CD8-positive, alpha-beta memory T cell (primary cell): ENCODE measurements around the gene DNAH10. TPM values are rescaled to one million over a fixed set of nuclear protein-coding genes. Genes with fewer than 3 reads are reported as not detected.

Experiments used
- CTCF ChIA-PET: fragments of 350-600 bp; sonication (Branson Sonifier 250); formaldehyde crosslinking; loops from one replicate; lab custom pipeline; 2021; ENCODE audit warnings: antibody characterized with exemption; lab: Charles Lee
- POLR2A ChIA-PET: fragments of 350-600 bp; sonication (Branson Sonifier 250); formaldehyde crosslinking; loops from one replicate; lab custom pipeline; 2021; ENCODE audit warnings: antibody characterized with exemption; lab: Charles Lee
- DNase-seq, 5 donors: peaks; one replicate each; pipeline versions ENCODE4 v3.0.0 to v3.0.0-alpha.2; 2020 to 2022; ENCODE audit warnings: mixed read lengths in 1 of 5
- H3K27ac ChIP-seq: one replicate; pipeline ENCODE4 v1.7.0; 2013; ENCODE audit warnings: low read depth, mild to moderate bottlenecking, low read length, moderate library complexity
- H3K27me3 ChIP-seq: 2 replicates; pipeline ENCODE4 v1.7.0; 2013; ENCODE audit warnings: low read length, mild to moderate bottlenecking; ENCODE audit not compliant: insufficient read depth, poor library complexity, severe bottlenecking
- H3K36me3 ChIP-seq: 2 replicates; pipeline ENCODE4 v1.7.0; 2013; ENCODE audit warnings: mild to moderate bottlenecking, low read length, moderate library complexity; ENCODE audit not compliant: insufficient read depth
- H3K4me1 ChIP-seq: 2 replicates; pipeline ENCODE4 v1.7.0; 2013; ENCODE audit warnings: mild to moderate bottlenecking, low read length, moderate library complexity; ENCODE audit not compliant: insufficient read depth
- H3K4me3 ChIP-seq: 2 replicates; pipeline ENCODE4 v1.7.0; 2013; ENCODE audit warnings: mild to moderate bottlenecking, low read length
- H3K9me3 ChIP-seq: 2 replicates; pipeline ENCODE4 v1.7.0; 2013; ENCODE audit warnings: mild to moderate bottlenecking, low read length
- H3K27ac Mint-ChIP-seq, 8 donors: one replicate each; pipeline ENCODE4 v1.8.0; 2020 to 2021; ENCODE audit warnings: mixed read lengths in 8 of 8, mild to moderate bottlenecking in 6 of 8, inconsistent platforms in 3 of 8, moderate library complexity in 3 of 8
- H3K27me3 Mint-ChIP-seq, 2 donors: one replicate each; pipeline ENCODE4 v1.8.0; 2020 to 2021; ENCODE audit warnings: mixed read lengths in 2 of 2, mild to moderate bottlenecking in 1 of 2, moderate library complexity in 1 of 2
- H3K36me3 Mint-ChIP-seq, 3 donors: one replicate each; pipeline ENCODE4 v1.8.0; 2020 to 2021; ENCODE audit warnings: mixed read lengths in 3 of 3, inconsistent platforms in 1 of 3, mild to moderate bottlenecking in 1 of 3
- H3K4me1 Mint-ChIP-seq, 3 donors: one replicate each; pipeline ENCODE4 v1.8.0; 2020 to 2021; ENCODE audit warnings: mixed read lengths in 3 of 3, inconsistent platforms in 1 of 3, mild to moderate bottlenecking in 1 of 3
- H3K4me3 Mint-ChIP-seq, 7 donors: one replicate each; pipeline ENCODE4 v1.8.0; 2020 to 2021; ENCODE audit warnings: mixed read lengths in 7 of 7, mild to moderate bottlenecking in 6 of 7, moderate library complexity in 4 of 7, inconsistent platforms in 2 of 7
- H3K9me3 Mint-ChIP-seq, 5 donors: one replicate each; pipeline ENCODE4 v1.8.0; 2020 to 2022; ENCODE audit warnings: mixed read lengths in 5 of 5, mild to moderate bottlenecking in 3 of 5, moderate library complexity in 2 of 5, inconsistent platforms in 1 of 5
- polyA plus RNA-seq: library from polyadenylated mRNA; unstranded; fragments of 300-500 nt; fragmentation: Illumina TruSeq; gene quantifications from one replicate; pipeline ENCODE4 v1.2.3, GENCODE V29; 2021
- total RNA-seq, 2 experiments: library from RNA; stranded (reverse); gene quantifications; one replicate each; pipeline ENCODE4 v1.2.3, GENCODE V29; 2021

The DNAH10 gene
- total and polyA plus RNA-seq, 3 experiments from 2014 or later: 0.09 to 0.13 TPM; not detected in 1

- POLR2A ChIA-PET: no interaction called here
- peak overlapping the region in 4 of 7 donors; percentile 80 to 84 (median 83) for H3K4me3 Mint-ChIP-seq
- H3K4me3 ChIP-seq: no peak overlapping the region
Measured at GRCh38 chr12:123763093-123763492, 992 bp downstream of the DNAH10 start.

GRCh38 chr12:123764109-123764508 lies 2.0 kb downstream of the DNAH10 start:
- no peaks in the 10 kb centered on the region for H3K36me3 ChIP-seq
- Mint-ChIP-seq H3K27me3 (peaks cover 4 to 6% of the 10 kb centered on the region in 2 donors), H3K9me3 (no peaks in the 10 kb centered on the region), H3K4me3 (peak overlapping the region in 3 of 7 donors; percentile 15 to 57 (median 28)), H3K36me3 (peaks cover 0 to 6% (median 4%) of the 10 kb centered on the region in 3 donors), H3K4me1 (peaks cover 9 to 18% (median 12%) of the 10 kb centered on the region in 3 donors), H3K27ac (no peak overlapping the region)
- H3K4me1 ChIP-seq: peaks cover 5% of the 10 kb centered on the region
- no peak overlapping the region for H3K4me3 ChIP-seq
- no peak for DNase-seq
- no peaks in the 10 kb centered on the region for H3K9me3 ChIP-seq
- H3K27me3 ChIP-seq: no peaks in the 10 kb centered on the region
- ChIA-PET CTCF (no interaction called here), POLR2A (no interaction called here)
- H3K27ac ChIP-seq: no peak overlapping the region

More at GRCh38 chr12:123763093-123763492, 992 bp downstream of the DNAH10 start:
- Histone ChIP-seq H3K4me1 (peaks cover 5% of the 10 kb centered on the region), H3K27me3 (no peaks in the 10 kb centered on the region), H3K27ac (no peak overlapping the region), H3K36me3 (no peaks in the 10 kb centered on the region), H3K9me3 (no peaks in the 10 kb centered on the region)
- DNase-seq: no peak
- Mint-ChIP-seq H3K9me3 (no peaks in the 10 kb centered on the region), H3K36me3 (peaks cover 0 to 10% (median 4%) of the 10 kb centered on the region in 3 donors), H3K27me3 (peaks cover 4 to 6% of the 10 kb centered on the region in 2 donors), H3K27ac (no peak overlapping the region), H3K4me1 (peaks cover 9 to 15% (median 12%) of the 10 kb centered on the region in 3 donors)
- CTCF ChIA-PET: no interaction called here

- no peaks in the 10 kb centered on the region for H3K9me3 Mint-ChIP-seq
- CTCF ChIA-PET: no interaction called here
- H3K9me3 ChIP-seq: no peaks in the 10 kb centered on the region
- H3K27me3 ChIP-seq: no peaks in the 10 kb centered on the region
- no peak overlapping the region for H3K27ac Mint-ChIP-seq
- no peak overlapping the region for H3K4me3 Mint-ChIP-seq
- H3K4me1 ChIP-seq: peaks cover 5% of the 10 kb centered on the region
- H3K27ac ChIP-seq: no peak overlapping the region
- DNase-seq: no peak
- POLR2A ChIA-PET: no interaction called here
- peaks cover 4 to 6% of the 10 kb centered on the region in 2 donors for H3K27me3 Mint-ChIP-seq
- H3K4me1 Mint-ChIP-seq: peaks cover 9 to 18% (median 12%) of the 10 kb centered on the region in 3 donors
- no peak overlapping the region for H3K4me3 ChIP-seq
- H3K36me3 Mint-ChIP-seq: no peaks in the 10 kb centered on the region
- H3K36me3 ChIP-seq: no peaks in the 10 kb centered on the region
Measured at GRCh38 chr12:123765504-123766035, 3.5 kb downstream of the DNAH10 start.

GRCh38 chr12:123767613-123768012 lies 5.5 kb downstream of the DNAH10 start:
- Mint-ChIP-seq H3K27ac (peak overlapping the region in 1 of 8 donors; percentile 89), H3K9me3 (no peaks in the 10 kb centered on the region), H3K4me1 (peaks cover 6 to 11% (median 6%) of the 10 kb centered on the region in 3 donors), H3K36me3 (peaks cover 0 to 1% (median 0%) of the 10 kb centered on the region in 3 donors), H3K4me3 (peak overlapping the region in 2 of 7 donors; percentile 43 to 67), H3K27me3 (peaks cover 9 to 11% of the 10 kb centered on the region in 2 donors)
- Histone ChIP-seq H3K4me3 (no peak overlapping the region), H3K4me1 (peaks cover 3% of the 10 kb centered on the region), H3K27me3 (no peaks in the 10 kb centered on the region), H3K9me3 (no peaks in the 10 kb centered on the region), H3K27ac (no peak overlapping the region), H3K36me3 (no peaks in the 10 kb centered on the region)
- DNase-seq: no peak
- POLR2A ChIA-PET: no interaction called here
- CTCF ChIA-PET: no interaction called here

- CTCF ChIA-PET: no interaction called here
- Mint-ChIP-seq H3K4me3 (no peak overlapping the region), H3K27me3 (peaks cover 19 to 24% of the 10 kb centered on the region in 2 donors), H3K27ac (no peak overlapping the region), H3K9me3 (peaks cover 0 to 8% (median 3%) of the 10 kb centered on the region in 5 donors), H3K36me3 (peaks cover 0 to 1% (median 0%) of the 10 kb centered on the region in 3 donors), H3K4me1 (peaks cover 6 to 11% (median 6%) of the 10 kb centered on the region in 3 donors)
- no peaks in the 10 kb centered on the region for H3K4me1 ChIP-seq
- POLR2A ChIA-PET: no interaction called here
- no peaks in the 10 kb centered on the region for H3K9me3 ChIP-seq
- no peak overlapping the region for H3K4me3 ChIP-seq
- no peaks in the 10 kb centered on the region for H3K36me3 ChIP-seq
- no peak overlapping the region for H3K27ac ChIP-seq
- no peak for DNase-seq
- no peaks in the 10 kb centered on the region for H3K27me3 ChIP-seq
Measured at GRCh38 chr12:123771261-123771660, 9.2 kb downstream of the DNAH10 start.

- no peaks in the 10 kb centered on the region for H3K4me1 ChIP-seq
- H3K27me3 ChIP-seq: no peaks in the 10 kb centered on the region
- H3K9me3 ChIP-seq: no peaks in the 10 kb centered on the region
- no peak overlapping the region for H3K27ac Mint-ChIP-seq
- H3K27ac ChIP-seq: no peak overlapping the region
- peaks cover 19 to 24% of the 10 kb centered on the region in 2 donors for H3K27me3 Mint-ChIP-seq
- ChIA-PET POLR2A (no interaction called here), CTCF (no interaction called here)
- H3K36me3 ChIP-seq: no peaks in the 10 kb centered on the region
- no peak for DNase-seq
- H3K9me3 Mint-ChIP-seq: peaks cover 0 to 8% (median 3%) of the 10 kb centered on the region in 5 donors
- no peak overlapping the region for H3K4me3 Mint-ChIP-seq
- peaks cover 6 to 11% (median 6%) of the 10 kb centered on the region in 3 donors for H3K4me1 Mint-ChIP-seq
- H3K36me3 Mint-ChIP-seq: peaks cover 0 to 1% (median 0%) of the 10 kb centered on the region in 3 donors
- H3K4me3 ChIP-seq: no peak overlapping the region
Measured at GRCh38 chr12:123772074-123772473, 10.0 kb downstream of the DNAH10 start.

GRCh38 chr12:123773375-123773774 lies 11.3 kb downstream of the DNAH10 start:
- H3K27me3 Mint-ChIP-seq: peaks cover 16 to 20% of the 10 kb centered on the region in 2 donors
- H3K36me3 Mint-ChIP-seq: peaks cover 0 to 1% (median 0%) of the 10 kb centered on the region in 3 donors
- peaks cover 0 to under 1% (median 0%) of the 10 kb centered on the region in 3 donors for H3K4me1 Mint-ChIP-seq
- ChIA-PET POLR2A (no interaction called here), CTCF (interaction anchor here (1.8 kb wide), 1 partner anchor 23 kb away, joined by 4 read pairs; no protein-coding TSS in a partner anchor)
- Histone ChIP-seq H3K4me1 (no peaks in the 10 kb centered on the region), H3K27me3 (no peaks in the 10 kb centered on the region), H3K36me3 (no peaks in the 10 kb centered on the region), H3K27ac (no peak overlapping the region), H3K9me3 (no peaks in the 10 kb centered on the region), H3K4me3 (no peak overlapping the region)
- DNase-seq: no peak
- peaks cover 0 to 8% (median 3%) of the 10 kb centered on the region in 5 donors for H3K9me3 Mint-ChIP-seq
- H3K4me3 Mint-ChIP-seq: no peak overlapping the region
- H3K27ac Mint-ChIP-seq: no peak overlapping the region

- Histone ChIP-seq H3K36me3 (no peaks in the 10 kb centered on the region), H3K4me1 (no peaks in the 10 kb centered on the region), H3K27me3 (no peaks in the 10 kb centered on the region), H3K9me3 (no peaks in the 10 kb centered on the region), H3K4me3 (no peak overlapping the region), H3K27ac (no peak overlapping the region)
- no peak overlapping the region for H3K4me3 Mint-ChIP-seq
- DNase-seq: no peak
- H3K9me3 Mint-ChIP-seq: peaks cover 0 to 3% (median 0%) of the 10 kb centered on the region in 5 donors
- no peaks in the 10 kb centered on the region for H3K36me3 Mint-ChIP-seq
- H3K27me3 Mint-ChIP-seq: peaks cover 3 to 7% of the 10 kb centered on the region in 2 donors
- ChIA-PET CTCF (no interaction called here), POLR2A (interaction anchor here (0.7 kb wide), 1 partner anchor 740 kb away, joined by 4 read pairs; no protein-coding TSS in a partner anchor)
- H3K27ac Mint-ChIP-seq: peak overlapping the region in 1 of 8 donors; percentile 65
- H3K4me1 Mint-ChIP-seq: no peaks in the 10 kb centered on the region
Measured at GRCh38 chr12:123779551-123779950, 17.4 kb downstream of the DNAH10 start.
